CD4-positive, alpha-beta T cell treated with Interleukin-10 for 1 hour (primary cell): ENCODE data around the gene MACROD2.

Experiments
- DNase-seq: peaks from one replicate; pipeline ENCODE4 v3.0.0-alpha.2; 2020

Gene MACROD2

DNA sequence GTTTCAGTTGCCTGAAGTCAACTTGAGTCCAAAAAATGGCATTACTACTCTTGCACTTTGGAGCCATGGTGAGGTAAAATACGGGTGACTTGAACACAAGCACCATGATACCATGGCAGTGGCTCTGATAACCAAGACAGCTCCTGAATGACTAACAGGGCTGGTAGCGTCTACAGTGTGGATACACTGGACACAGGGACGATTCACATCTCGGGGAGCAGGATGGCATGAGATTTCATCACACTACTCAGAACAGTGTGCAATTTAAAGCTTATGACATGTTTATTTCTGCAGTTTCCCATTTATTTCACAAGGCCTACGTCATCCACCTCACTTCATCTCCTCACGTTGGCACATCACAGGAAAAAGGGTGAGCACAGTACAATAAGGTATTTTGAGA, 1627.1 kb downstream of the MACROD2 start:
- no peak for DNase-seq

DNA sequence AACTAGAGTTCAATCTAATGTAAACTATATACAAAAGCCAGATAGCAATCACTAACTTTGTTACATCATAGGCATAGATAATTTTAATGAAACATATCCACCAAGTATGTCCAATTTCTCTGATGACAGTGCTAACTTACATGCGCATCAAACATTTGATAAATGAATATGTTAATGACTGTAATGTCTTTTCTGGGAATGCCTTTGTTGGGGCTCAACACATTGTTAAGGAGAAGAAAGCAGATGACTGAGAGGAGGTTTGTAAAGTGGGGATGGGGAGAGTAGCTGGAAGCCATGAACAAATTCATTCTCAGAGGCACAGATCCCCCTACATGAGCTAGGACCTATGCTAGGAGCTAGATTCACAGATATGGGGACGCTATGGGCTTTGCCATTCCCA, 1627.9 kb downstream of the MACROD2 start:
- DNase-seq, result no peak

- no peak for DNase-seq
These were observed 1630.7 kb downstream of the MACROD2 start for GRCh38 chr20:15625981-15626380.

DNA sequence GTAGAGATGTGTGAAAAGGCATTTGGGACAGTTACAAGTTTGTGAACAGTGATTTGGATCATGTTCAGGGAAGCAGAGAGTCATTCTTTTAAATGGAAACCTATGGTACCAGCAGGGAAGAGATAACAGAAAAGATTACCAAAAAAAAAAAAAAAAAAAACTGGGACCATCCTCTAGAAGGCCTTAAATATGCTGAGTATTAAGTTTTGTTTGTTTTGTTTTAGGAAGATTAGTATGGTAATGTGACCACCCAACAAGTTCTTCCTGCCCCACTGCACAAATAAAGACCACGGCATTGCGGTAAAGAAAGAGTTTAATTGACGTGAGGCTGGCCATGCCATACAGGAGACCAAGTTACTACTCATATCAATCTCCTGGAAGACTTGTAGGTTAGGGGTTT, 1631.8 kb downstream of the MACROD2 start:
- no peak for DNase-seq

GRCh38 chr20:15627501-15627903, 1632.2 kb downstream of the MACROD2 start:
- no peak for DNase-seq

GRCh38 chr20:15628851-15629353, 1633.6 kb downstream of the MACROD2 start:
- no peak for DNase-seq

- no peak for DNase-seq
These were observed 1635.0 kb downstream of the MACROD2 start for GRCh38 chr20:15630360-15630759.

DNA sequence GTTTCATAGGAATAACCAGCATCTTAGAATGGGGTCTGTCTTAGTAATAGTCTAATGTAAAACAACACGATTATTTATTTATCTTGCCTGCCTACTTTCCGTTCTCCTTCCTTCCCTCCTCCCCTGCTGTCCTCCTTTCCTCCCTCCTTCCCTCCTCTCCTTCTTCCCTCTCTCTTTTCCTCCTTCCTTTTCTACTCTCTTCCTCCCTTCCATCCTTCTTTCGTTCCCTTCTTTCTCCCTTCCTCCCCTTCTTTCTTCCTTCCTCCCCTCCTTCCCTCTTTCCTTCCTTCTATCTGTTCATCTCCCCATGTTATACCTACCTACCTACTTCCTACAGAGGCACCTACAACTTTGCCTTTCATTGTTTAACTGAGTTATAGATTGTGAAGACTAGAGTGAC, 1637.4 kb downstream of the MACROD2 start:
- DNase-seq, result no peak

DNA sequence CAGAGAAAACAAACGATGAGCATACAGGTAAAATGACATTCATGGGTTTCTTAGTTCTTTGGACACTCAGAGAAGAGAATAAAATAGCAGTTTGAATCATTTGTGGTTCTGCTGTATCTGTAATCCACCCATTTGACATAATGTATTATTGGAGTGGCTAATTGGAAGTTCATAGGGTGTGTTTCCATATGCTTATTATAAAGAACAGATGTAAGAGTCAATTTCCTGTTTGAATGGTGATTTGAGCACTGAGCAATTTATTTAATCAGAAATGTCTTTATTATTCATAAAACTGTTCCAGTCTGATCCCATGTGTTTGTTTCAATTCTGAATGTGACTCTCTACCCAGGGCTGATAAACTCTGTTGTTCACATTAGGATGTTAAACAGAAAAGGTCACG, 1638.8 kb downstream of the MACROD2 start:
- no peak for DNase-seq

DNA sequence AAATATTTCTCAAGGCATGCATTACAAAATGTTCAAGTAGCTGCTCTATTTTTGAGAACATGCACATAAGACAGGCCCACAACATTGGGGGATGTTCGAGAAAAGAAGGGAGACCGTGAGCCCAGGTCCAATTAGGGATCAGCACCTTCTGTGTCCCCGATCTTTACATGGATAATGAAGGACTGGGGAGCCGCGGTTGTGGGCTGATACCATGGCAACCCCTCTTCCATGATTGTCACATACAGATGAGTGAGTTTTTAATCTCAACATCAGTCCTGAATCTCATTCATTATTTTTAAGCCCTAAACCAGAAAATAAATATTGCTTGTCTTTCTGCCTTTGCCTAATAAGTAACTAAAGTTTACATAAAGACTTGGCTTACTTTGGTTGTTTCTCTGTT, 1642.2 kb downstream of the MACROD2 start:
- no peak for DNase-seq

- DNase-seq, result no peak
These were observed 1642.8 kb downstream of the MACROD2 start for GRCh38 chr20:15637950-15638754.

GRCh38 chr20:15638816-15639215, 1643.5 kb downstream of the MACROD2 start:
- no peak for DNase-seq

GRCh38 chr20:15639839-15640238, 1644.5 kb downstream of the MACROD2 start:
- DNase-seq, result no peak

DNA sequence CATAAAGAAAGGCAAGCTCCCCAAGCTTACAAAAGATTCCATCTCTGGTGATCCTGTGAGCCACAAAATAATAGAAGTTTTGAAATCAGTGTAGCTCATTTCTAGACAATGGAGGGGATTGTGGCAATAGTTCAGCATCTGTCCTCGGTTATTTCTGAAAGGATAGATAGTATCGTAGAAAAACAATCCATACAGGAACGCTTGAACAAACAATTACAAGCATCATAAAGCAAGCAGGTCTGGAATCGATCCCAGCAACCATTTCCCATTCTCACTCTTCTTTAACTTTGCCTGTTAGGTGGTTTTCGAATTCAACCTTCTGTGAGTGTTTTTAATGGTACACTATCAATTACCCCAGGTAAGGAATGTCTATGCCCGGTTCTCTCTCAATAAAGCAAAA, 1646.8 kb downstream of the MACROD2 start:
- DNase-seq, result no peak

DNA sequence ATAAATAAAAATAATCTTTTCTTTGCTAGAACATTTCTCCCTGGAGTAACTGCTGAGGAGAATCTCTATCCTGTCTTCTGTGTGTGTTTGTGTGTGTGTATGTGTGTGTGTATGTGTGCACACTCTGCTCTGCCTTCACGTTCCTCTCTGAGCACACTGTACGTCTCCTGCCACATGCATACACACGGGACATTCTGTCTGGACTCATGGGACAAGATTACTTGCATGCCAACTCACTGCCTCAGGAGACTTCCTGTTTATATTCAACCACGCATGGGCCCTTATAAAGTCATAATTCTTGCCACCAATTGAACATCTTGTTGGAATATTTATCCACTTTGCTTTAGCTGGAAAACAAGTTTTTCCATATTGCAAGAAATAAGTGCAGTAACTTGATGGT, 1647.4 kb downstream of the MACROD2 start:
- no peak for DNase-seq

DNA sequence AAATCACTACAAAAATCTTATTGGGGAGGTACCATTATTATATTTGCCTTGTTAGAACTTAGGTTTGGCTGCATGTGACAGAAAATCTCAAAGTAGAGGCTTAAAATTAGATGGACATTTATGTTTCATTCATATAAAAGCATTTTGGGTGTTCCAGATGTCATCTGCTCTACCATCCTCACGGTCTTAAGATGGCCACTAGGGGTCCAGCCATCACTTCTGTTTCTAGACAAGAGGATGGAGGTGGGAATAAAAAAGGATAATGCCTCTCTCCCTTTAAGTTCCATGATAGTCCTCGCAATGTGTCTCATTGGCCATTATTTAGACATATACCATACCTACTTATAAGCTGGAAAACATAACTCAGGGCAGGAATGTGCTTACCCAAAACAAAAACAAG, 1648.4 kb downstream of the MACROD2 start:
- DNase-seq, result no peak

DNA sequence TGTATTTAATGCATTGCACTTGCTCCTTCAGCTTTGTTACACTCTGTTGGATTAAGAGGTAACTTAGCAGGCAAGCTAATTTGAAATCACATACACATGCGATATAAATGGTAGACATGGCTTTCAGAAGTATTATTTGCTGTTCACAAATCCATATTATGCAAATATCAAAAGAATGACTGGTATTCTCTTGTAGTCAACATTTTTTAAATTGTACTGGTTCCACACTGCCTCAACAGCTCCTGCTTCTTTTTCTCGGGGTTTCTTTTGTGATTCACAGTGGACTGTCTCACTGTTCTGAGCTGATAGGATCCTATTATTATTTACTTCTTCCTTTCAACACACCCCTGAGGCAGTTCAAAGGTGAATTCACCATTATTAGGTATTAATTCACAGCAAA, 1650.5 kb downstream of the MACROD2 start:
- DNase-seq, result no peak

DNA sequence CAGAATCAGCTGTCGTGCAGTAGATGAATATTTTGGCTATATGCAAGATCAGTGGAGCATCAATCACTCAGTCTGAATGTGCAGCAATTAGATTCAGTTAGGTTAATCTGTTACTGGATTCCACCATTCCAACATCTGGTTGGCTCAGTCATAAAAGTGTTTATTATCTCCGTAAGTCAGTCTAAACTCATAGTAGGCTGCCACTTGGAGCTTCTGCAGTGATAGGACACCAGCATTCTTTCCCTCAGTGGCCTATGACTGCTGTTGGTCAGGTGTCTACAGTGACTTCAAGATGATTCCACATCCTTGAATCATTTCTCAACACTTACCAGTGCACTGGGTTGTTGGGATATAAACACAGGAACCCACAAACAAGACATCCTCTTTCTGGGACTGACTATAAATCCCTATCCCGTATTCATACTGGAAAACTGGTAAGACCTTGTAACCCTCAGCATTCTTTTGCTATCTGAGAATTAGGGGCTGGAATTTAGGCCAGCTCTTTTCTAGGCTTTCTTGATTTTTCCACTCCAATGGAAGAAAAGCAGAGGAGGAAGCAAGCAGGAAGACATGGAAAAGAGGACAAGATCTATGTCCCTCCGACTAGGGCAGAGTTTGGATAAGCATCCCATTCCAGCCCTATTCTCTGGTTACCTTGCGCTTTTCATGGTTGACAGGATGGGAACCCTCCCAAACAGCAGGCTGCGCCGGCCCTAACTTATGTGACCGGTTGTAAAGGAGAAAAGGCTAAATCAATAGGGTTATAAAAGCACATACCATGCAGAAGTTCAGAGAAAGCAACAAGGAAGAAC, 1658.3 kb downstream of the MACROD2 start:
- DNase-seq, result no peak

- peak; percentile 2 for DNase-seq
These were observed 1658.9 kb downstream of the MACROD2 start for GRCh38 chr20:15654208-15654649.

DNA sequence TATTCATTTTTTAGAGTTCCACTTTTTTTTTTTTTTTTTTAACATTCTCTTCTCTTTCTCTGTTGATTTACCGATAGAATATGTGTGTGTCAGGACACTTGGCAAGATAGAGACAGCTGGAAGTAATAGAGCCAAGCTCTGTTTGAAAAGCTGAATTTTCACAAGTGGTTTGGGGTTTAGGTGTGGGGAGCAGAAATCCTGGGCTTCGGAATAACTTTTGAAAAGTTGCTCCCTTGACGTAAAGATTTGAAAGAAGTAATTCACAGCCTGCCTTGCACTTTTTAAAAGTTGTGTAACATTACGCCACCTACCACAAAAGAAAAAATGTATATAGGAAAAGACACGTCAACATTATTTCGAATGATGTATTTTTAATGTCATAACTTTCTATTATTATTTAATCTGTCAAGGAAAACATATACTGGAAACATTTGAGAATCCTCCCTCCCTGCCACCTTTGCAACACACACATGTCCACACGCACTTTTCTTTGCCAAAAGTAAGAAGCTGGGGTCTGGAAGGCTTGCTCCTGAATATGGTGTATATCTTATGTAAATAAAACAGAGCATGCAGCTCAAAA, 1660.1 kb downstream of the MACROD2 start:
- DNase-seq, result no peak

GRCh38 chr20:15656124-15656523, 1660.8 kb downstream of the MACROD2 start:
- no peak for DNase-seq

DNA sequence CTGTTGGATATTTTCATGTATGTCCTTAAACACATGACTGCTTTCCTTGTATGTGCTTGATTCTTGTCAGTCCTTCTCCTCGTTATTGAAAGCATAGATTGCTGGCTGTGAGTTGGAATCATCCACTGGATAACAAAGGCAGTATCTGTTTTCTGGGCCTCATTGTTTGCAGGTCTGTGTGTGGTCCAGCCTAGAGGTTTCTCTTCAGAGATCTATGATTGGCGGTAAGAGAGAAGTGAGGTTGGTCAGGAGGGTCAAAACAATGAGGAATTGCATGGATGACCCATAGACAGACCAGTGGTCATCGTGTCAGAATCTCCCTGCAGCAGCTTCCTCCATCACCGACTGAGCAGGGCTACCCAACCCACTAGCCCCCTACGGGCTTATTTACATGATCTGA, 1663.0 kb downstream of the MACROD2 start:
- DNase-seq, result no peak

DNA sequence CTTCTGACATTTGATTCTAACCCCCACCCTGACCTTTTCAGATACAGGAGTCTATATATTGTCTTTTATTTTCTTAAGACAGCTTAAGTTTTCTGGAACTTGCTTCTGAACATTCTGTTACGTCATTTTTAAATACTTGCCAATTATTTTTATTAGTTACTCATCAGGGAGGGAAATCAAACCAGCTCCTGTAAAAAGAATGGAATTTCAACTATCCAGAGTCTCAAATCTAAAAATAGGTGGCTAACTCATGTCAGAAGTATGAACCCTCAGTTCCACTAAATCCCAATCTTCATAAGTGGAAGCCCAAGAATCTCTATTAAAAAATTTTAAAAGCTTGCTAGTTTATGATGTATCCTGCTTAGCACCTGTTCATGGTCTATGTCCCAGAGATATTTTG, 1677.9 kb downstream of the MACROD2 start:
- no peak for DNase-seq
